ENCODE measurements around the gene ZNF25.
A peak's percentile ranks its signal among the peaks of the same experiment; 100 is the strongest.
"Not testable (repeated sequence)": the region's sequence is repeated elsewhere in the genome, so short reads cannot be mapped to it uniquely, and the experiment has no call there.

The ZNF25 gene

DNA sequence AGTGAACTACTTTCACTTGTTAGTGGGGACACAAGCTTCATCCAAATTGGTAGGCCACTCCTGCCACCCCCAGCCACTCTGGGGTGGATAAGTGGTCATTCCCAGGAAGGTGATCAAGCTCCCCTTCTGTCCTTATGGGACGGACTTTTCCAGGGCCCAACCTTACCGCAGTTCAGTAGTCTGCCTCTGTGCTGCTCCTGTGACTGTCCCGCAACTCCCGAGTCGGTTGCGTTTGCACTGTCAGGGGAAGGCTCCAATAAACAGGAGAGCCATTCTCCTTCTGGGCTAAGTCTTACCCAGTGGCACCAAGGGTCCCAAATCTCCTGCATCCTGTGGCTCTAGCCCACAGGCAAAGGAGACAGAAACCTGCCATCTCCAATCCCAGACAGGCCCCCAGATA lies 26.6 kb upstream of the ZNF25 start:
- H3K4me1 ChIP-seq, result peaks cover 0 to 9% (median 0%) of the 10 kb centered on the region in 10 experiments; a peak in 5 of 20 replicates
- H3K27me3 ChIP-seq, result no peaks in the 10 kb centered on the region
- no peak overlapping the region for H3K9ac ChIP-seq
- H4K20me1 ChIP-seq, result no peaks in the 10 kb centered on the region
- no peak overlapping the region for H3K4me2 ChIP-seq
- peaks cover 0 to 10% (median under 1%) of the 10 kb centered on the region in 11 experiments; a peak in 10 of 22 replicates for H3K9me3 ChIP-seq (replicated peaks in 1 of 11)
- H3K27ac ChIP-seq, result no peak overlapping the region
- H3K4me3 ChIP-seq, result no peak overlapping the region
- H3K36me3 ChIP-seq, result no peaks in the 10 kb centered on the region
- no peak for TF ChIP-seq Cebpa-rat (IDR thresholded peaks at IDR 0.05)

DNA sequence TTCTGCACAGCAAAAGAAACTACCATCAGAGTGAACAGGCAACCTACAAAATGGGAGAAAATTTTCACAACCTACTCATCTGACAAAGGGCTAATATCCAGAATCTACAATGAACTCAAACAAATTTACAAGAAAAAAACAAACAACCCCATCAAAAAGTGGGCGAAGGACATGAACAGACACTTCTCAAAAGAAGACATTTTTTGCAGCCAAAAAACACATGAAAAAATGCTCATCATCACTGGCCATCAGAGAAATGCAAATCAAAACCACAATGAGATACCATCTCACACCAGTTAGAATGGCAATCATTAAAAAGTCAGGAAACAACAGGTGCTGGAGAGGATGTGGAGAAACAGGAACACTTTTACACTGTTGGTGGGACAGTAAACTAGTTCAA lies 24.0 kb upstream of the ZNF25 start:
- not testable (repeated sequence) for H3K9ac ChIP-seq; H3K4me1 ChIP-seq; H4K20me1 ChIP-seq; H3K4me2 ChIP-seq; H3K36me3 ChIP-seq; H3K27ac ChIP-seq; H3K27me3 ChIP-seq; H3K9me3 ChIP-seq (replicated peaks in 1 of 11); H3K4me3 ChIP-seq

DNA sequence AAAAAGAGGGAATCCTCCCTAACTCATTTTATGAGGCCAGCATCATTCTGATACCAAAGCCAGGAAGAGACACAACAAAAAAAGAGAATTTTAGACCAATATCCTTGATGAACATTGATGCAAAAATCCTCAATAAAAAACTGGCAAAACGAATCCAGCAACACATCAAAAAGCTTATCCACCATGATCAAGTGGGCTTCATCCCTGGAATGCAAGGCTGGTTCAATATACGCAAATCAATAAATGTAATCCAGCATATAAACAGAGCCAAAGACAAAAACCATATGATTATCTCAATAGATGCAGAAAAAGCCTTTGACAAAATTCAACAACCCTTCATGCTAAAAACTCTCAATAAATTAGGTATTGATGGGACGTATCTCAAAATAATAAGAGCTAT lies 22.5 kb upstream of the ZNF25 start:
- not testable (repeated sequence) for H3K27me3 ChIP-seq; H3K4me3 ChIP-seq; H4K20me1 ChIP-seq; H3K27ac ChIP-seq; H3K4me1 ChIP-seq; H3K9me3 ChIP-seq (replicated peaks in 1 of 11); H3K36me3 ChIP-seq; H3K9ac ChIP-seq; H3K4me2 ChIP-seq

DNA sequence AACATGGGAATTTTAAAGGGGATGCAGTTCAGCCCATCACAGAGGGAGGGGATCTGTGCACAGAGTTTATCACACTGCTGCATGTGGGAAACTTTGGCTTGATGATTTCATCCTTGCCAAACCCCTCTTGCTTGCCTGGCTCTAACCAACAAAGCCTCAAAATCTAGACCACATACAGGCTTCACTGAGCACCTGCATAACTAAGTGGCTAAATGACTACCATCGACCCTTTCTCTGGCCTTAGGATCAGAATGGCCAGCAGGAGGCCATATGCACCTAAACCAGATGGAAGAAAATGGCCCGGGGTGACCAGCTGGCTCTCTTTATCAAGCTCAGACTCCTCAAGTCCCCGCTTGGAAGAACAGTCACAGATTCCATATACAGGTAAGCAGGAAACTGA lies 15.6 kb upstream of the ZNF25 start:
- TF ChIP-seq Cebpa-rat (IDR thresholded peaks at IDR 0.05), result no peak
- H3K9ac ChIP-seq, result no peak overlapping the region
- H3K27me3 ChIP-seq, result no peaks in the 10 kb centered on the region
- 0 out of 22 replicates have a peak, but pooled peaks cover 0 to 7% (median 0%) of the 10 kb centered on the region in 11 experiments for H3K9me3 ChIP-seq (replicated peaks in 1 of 11)
- no peak overlapping the region for H3K4me3 ChIP-seq
- H4K20me1 ChIP-seq, result no peaks in the 10 kb centered on the region
- H3K4me1 ChIP-seq, result no peaks in the 10 kb centered on the region
- no peak overlapping the region for H3K27ac ChIP-seq
- H3K4me2 ChIP-seq, result no peak overlapping the region
- H3K36me3 ChIP-seq, result no peaks in the 10 kb centered on the region

DNA sequence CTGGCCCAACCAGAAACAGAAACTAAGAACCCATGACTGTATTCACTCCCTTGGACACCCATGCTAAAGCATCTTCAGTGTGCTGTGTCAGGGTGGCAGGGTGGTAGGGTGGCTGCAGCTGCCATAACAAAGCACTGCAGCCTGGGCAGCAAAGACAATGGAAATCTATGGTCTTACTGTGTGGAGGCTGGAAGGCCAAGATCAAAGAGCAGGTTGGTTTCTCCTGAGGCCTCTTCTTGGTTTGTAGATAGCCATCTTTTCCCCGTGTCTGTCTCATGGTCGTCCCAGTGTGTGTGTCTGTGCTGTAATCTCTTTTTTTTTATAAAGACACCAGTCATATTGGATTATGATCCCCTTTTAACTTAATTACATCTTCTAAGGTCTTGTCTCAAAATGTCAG lies 15.2 kb upstream of the ZNF25 start:
- Histone ChIP-seq H3K27me3 (no peaks in the 10 kb centered on the region), H3K4me2 (no peak overlapping the region), H3K9ac (no peak overlapping the region), H3K27ac (no peak overlapping the region), H4K20me1 (no peaks in the 10 kb centered on the region), H3K4me3 (no peak overlapping the region), H3K36me3 (no peaks in the 10 kb centered on the region), H3K4me1 (no peaks in the 10 kb centered on the region), H3K9me3 (replicated peaks in 1 of 11) (0 out of 22 replicates have a peak, but pooled peaks cover 0 to 7% (median 0%) of the 10 kb centered on the region in 11 experiments)
- TF ChIP-seq Cebpa-rat (IDR thresholded peaks at IDR 0.05), result no peak

DNA sequence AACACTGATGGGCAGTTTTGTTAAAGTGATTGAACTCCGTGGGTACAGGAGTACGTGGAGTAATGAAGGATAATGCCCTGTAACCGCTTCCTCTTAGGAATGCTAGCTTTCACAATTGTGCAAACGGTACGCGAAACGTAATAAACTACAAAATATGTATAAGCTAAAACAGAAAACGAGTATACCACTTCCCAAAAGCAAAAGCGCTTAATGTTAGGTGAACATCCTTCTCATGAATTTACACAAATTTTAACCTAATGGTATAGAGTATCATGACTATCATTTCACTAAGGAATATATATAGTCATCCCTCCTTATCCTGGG lies 395 bp upstream of the ZNF25 start:
- TF ChIP-seq Cebpa-rat (IDR thresholded peaks at IDR 0.05), result no peak
- no peaks in the 10 kb centered on the region for H3K27me3 ChIP-seq
- H3K36me3 ChIP-seq, result peaks cover 0 to under 1% (median 0%) of the 10 kb centered on the region in 11 experiments; a peak in 1 of 22 replicates
- peaks cover 10 to 22% (median 14%) of the 10 kb centered on the region in 10 experiments for H3K4me1 ChIP-seq
- H3K9me3 ChIP-seq (replicated peaks in 1 of 11), result peaks cover 1 to 20% (median 12%) of the 10 kb centered on the region in 11 experiments; a peak in 19 of 22 replicates
- peak overlapping the region; percentile 72 to 95 (median 80) for H3K4me3 ChIP-seq
- peak overlapping the region in 9 of 11 experiments; percentile 85 to 97 (median 90); a peak in 16 of 22 replicates for H3K27ac ChIP-seq
- no peaks in the 10 kb centered on the region for H4K20me1 ChIP-seq
- H3K4me2 ChIP-seq, result peak overlapping the region; percentile 45 to 94 (median 67)
- H3K9ac ChIP-seq, result peak overlapping the region; percentile 84 to 98 (median 89); a peak in 21 of 22 replicates

DNA sequence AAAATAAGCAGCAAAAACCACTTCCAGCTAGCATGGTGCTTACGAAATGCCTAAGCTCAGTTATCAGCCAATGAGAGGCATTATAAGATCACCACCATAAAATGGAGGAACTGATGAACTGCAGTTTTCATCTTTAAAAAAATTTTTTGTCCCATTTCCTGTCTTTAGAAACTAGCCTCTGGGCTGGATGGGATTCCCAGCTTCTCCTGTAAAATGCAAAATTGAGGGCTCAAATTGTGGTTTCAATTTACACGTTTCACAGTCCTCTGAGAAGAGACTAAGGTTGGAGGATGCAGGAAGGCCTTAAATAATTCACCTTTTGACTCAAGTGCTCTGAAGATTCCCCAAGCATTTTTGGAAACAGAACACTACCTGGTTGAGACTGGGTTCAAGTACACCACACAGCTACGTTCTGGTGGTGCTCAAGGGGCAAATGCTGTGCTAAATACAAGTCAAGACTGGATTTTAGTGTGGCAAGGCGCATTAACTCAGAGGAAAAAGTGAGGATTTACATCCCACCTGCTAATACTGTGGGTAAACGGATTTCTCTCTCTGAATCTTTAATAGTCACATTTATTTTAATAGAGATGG lies 951 bp downstream of the ZNF25 start:
- H3K27ac ChIP-seq, result peak overlapping the region; percentile 81 to 97 (median 88)
- TF ChIP-seq Cebpa-rat (IDR thresholded peaks at IDR 0.05), result no peak
- H3K27me3 ChIP-seq, result no peaks in the 10 kb centered on the region
- no peaks in the 10 kb centered on the region for H4K20me1 ChIP-seq
- H3K4me2 ChIP-seq, result peak overlapping the region; percentile 73 to 99 (median 86)
- peaks cover 0 to 14% (median 10%) of the 10 kb centered on the region in 11 experiments; a peak in 9 of 22 replicates for H3K9me3 ChIP-seq (replicated peaks in 1 of 11)
- peak overlapping the region; percentile 84 to 98 (median 89) for H3K9ac ChIP-seq
- H3K4me3 ChIP-seq, result peak overlapping the region; percentile 72 to 95 (median 80)
- H3K36me3 ChIP-seq, result peaks cover 0 to 14% (median 10%) of the 10 kb centered on the region in 11 experiments; a peak in 12 of 22 replicates
- peaks cover 10 to 22% (median 14%) of the 10 kb centered on the region in 10 experiments for H3K4me1 ChIP-seq

DNA sequence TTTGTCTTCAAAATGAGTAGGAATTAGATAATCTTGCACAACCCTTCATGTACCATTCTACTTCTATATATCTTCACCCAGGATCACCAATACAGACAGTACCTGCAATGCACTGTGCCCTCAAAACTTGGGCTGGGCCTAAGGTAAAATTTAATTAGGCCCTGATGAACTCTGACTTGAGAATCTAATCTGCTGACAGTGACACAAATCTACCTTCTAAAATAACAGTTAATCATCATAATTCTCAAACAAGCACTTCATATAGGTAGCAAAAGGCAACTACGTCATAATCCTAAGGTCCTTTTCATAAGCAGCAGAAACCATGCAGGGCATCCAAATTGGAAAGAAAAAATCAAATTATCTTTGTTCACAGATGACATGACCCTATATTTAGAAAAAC lies 4.1 kb downstream of the ZNF25 start:
- H4K20me1 ChIP-seq, result no peaks in the 10 kb centered on the region
- H3K27me3 ChIP-seq, result no peaks in the 10 kb centered on the region
- no peak overlapping the region for H3K4me3 ChIP-seq
- no peak overlapping the region for H3K9ac ChIP-seq
- H3K36me3 ChIP-seq, result peaks cover 6 to 45% (median 31%) of the 10 kb centered on the region in 11 experiments; a peak in 20 of 22 replicates
- H3K27ac ChIP-seq, result no peak overlapping the region
- peaks cover 7 to 32% (median 22%) of the 10 kb centered on the region in 11 experiments for H3K9me3 ChIP-seq (replicated peaks in 1 of 11)
- H3K4me2 ChIP-seq, result no peak overlapping the region
- no peak for TF ChIP-seq Cebpa-rat (IDR thresholded peaks at IDR 0.05)
- peaks cover 10 to 22% (median 14%) of the 10 kb centered on the region in 10 experiments for H3K4me1 ChIP-seq

DNA sequence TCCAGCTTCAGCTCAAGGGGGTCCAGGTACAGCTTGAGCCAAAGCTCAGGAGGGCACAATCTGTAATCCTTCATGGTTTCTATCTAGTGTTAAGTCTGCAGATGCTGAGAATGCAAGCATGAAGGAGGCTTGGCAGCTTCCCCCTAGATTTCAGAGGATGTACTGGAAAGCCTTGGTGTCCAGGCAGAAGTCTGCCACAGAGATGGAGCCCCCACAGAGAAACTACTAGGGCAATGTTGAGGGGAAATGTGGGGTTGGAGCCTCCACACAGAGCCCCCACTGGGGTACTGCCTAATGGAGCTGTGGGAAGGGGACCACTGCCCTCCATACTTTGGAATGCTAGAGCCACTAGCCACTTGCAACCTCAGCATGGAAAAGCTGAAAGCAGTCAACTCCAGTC lies 11.4 kb downstream of the ZNF25 start:
- Histone ChIP-seq H3K4me1 (no peaks in the 10 kb centered on the region), H3K4me3 (peak overlapping the region in 5 of 10 experiments; percentile 6 to 29 (median 12); a peak in 3 of 20 replicates), H3K36me3 (peaks cover 30 to 80% (median 43%) of the 10 kb centered on the region in 11 experiments; a peak in 21 of 22 replicates), H3K27me3 (no peaks in the 10 kb centered on the region), H3K27ac (no peak overlapping the region), H3K9ac (no peak overlapping the region), H4K20me1 (no peaks in the 10 kb centered on the region), H3K9me3 (replicated peaks in 1 of 11) (peaks cover 50 to 73% (median 57%) of the 10 kb centered on the region in 11 experiments), H3K4me2 (no peak overlapping the region)
- no peak for TF ChIP-seq Cebpa-rat (IDR thresholded peaks at IDR 0.05)

DNA sequence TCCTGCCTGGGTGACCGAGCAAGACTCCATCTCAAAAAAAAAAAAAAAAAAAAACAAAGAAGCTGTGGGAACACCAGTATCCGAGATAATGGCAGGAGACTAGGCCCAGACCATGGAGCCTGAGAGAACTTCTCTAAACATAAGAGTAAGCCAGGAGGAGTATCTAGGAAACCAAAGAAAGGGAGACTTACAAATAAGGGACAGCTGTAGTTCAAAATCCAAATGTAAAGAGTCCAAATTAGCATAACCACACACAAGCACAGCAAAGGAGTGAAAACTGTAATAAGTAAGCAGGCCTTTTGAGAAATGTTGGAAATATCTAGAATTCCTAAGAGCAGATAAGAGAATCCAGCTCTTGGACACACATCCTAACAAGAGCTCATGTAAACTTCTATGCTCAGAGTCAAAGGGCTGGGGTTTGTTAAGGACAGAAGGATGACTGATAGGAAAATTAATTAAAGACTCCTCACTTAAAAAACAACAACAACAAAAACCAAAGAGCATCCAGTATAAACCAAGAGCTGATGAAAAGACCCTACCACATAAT lies 15.8 kb downstream of the ZNF25 start:
- no peaks in the 10 kb centered on the region for H4K20me1 ChIP-seq
- no peak for TF ChIP-seq Cebpa-rat (IDR thresholded peaks at IDR 0.05)
- H3K4me1 ChIP-seq, result 0 out of 20 replicates have a peak, but pooled peaks cover 0 to under 1% (median 0%) of the 10 kb centered on the region in 10 experiments
- H3K36me3 ChIP-seq, result peaks cover 11 to 80% (median 24%) of the 10 kb centered on the region in 11 experiments; a peak in 19 of 22 replicates
- H3K27me3 ChIP-seq, result no peaks in the 10 kb centered on the region
- H3K4me3 ChIP-seq, result no peak overlapping the region
- peaks cover 25 to 36% (median 27%) of the 10 kb centered on the region in 11 experiments for H3K9me3 ChIP-seq (replicated peaks in 1 of 11)
- no peak overlapping the region for H3K9ac ChIP-seq
- H3K27ac ChIP-seq, result no peak overlapping the region
- H3K4me2 ChIP-seq, result no peak overlapping the region

All from BLaER1 treated with 17β-estradiol and CSF1 and Interleukin-3, amounts not matched to agents 10 nM and 100 nM (cell line).